A549 (cell line): ENCODE data around the gene LRG1. TPM values are rescaled to one million over a fixed set of nuclear protein-coding genes. Genes with fewer than 3 reads are reported as not detected.
A peak's percentile ranks its signal among the peaks of the same experiment; 100 is the strongest.

Source experiments
- ATAC-seq, 2 experiments: fragments of 200-7000 bp in 1 of 2; fragments of >200 bp in 1 of 2; cut with Nextera tagmentation in 1 of 2; cut with Tn5 transposase in 1 of 2; 3 replicates each; pipeline versions ENCODE4 v1.8.0 to v1.9.1; 2018 to 2020; ENCODE audit warnings: mild to moderate bottlenecking in 1 of 2, moderate library complexity in 1 of 2
- CTCF ChIA-PET: fragments of 300-600 bp; sonication (Branson Sonifier 250); formaldehyde crosslinking; extraction: SDS; loops from one replicate; lab custom pipeline; 2021; ENCODE audit warnings: antibody characterized with exemption, inconsistent platforms; lab: Yijun Ruan, JAX
- POLR2A ChIA-PET: fragments of 350-600 bp; formaldehyde crosslinking; extraction: SDS; loops from one replicate; lab custom pipeline; 2021; ENCODE audit warnings: antibody characterized with exemption, inconsistent platforms; lab: Yijun Ruan, JAX
- DNase-seq, 2 experiments: peaks; one replicate each; pipeline versions ENCODE4 v3.0.0 to v3.0.0-alpha.2; 2011 to 2016; ENCODE audit warnings: low read depth in 1 of 2, low spot score in 1 of 2
- FAIRE-seq: peaks from 2 replicates; lab custom pipeline; 2011; peaks lifted over from hg19 to GRCh38; lab: Jason Lieb, UNC
- H3K27ac ChIP-seq, 2 experiments: fragments of >200 bp; sonication (Bioruptor Twin); formaldehyde crosslinking; 3 replicates each; pipeline ENCODE4 v1.5.1; 2016 to 2017
- H3K4me1 ChIP-seq: fragments of >200 bp; sonication (Bioruptor Twin); formaldehyde crosslinking; 3 replicates; pipeline ENCODE4 v1.6.1; 2016
- H3K4me2 ChIP-seq: fragments of >200 bp; sonication (Bioruptor Twin); formaldehyde crosslinking; 3 replicates; pipeline ENCODE4 v1.6.1; 2016
- H3K4me3 ChIP-seq: fragments of >200 bp; sonication (Bioruptor Twin); formaldehyde crosslinking; 3 replicates; pipeline ENCODE4 v1.5.1; 2016
- H3K9me3 ChIP-seq: fragments of >200 bp; sonication (Bioruptor Twin); formaldehyde crosslinking; 3 replicates; pipeline ENCODE4 v1.6.1; 2016
- CBX2 ChIP-seq: fragments of 200-600 bp; sonication (generic); IDR thresholded peaks from 2 replicates; pipeline ENCODE4 v1.6.1; 2016; ENCODE audit warnings: low read depth, mild to moderate bottlenecking, borderline replicate concordance
- CEBPB ChIP-seq, 2 experiments: fragments of >200 bp in 1 of 2; sonication (Bioruptor Twin) in 1 of 2; formaldehyde crosslinking in 1 of 2; IDR thresholded peaks; 2 replicates each; pipeline ENCODE4 v1.6.1; 2012 to 2016
- CTCF ChIP-seq: fragments of >200 bp; sonication (Bioruptor Twin); formaldehyde crosslinking; IDR thresholded peaks from 3 replicates; pipeline ENCODE4 v1.5.1; 2016
- EHF ChIP-seq: fragments of 250-450 bp; sonication (Bioruptor Pico); IDR thresholded peaks from 2 replicates; pipeline ENCODE4 v1.5.0; 2020; ENCODE audit warnings: mild to moderate bottlenecking
- EHMT2 ChIP-seq: fragments of 200-600 bp; sonication (generic); IDR thresholded peaks from 2 replicates; pipeline ENCODE4 v1.6.1; 2016; ENCODE audit warnings: antibody characterized with exemption, low read depth, mild to moderate bottlenecking, moderate library complexity
- FOSL2 ChIP-seq, 2 experiments: fragments of 450-650 bp in 1 of 2; fragments of >200 bp in 1 of 2; sonication (Bioruptor Twin) in 1 of 2; formaldehyde crosslinking; IDR thresholded peaks; 2 replicates each; pipeline versions ENCODE4 v1.5.0 to v1.6.1; 2016 to 2020; ENCODE audit warnings: mild to moderate bottlenecking in 1 of 2, moderate library complexity in 1 of 2
- FOXS1 ChIP-seq: fragments of 250-450 bp; sonication (Bioruptor Pico); IDR thresholded peaks from 2 replicates; pipeline ENCODE4 v1.5.0; 2020; ENCODE audit warnings: mild to moderate bottlenecking, moderate library complexity
- HOXA7 ChIP-seq: fragments of 250-450 bp; sonication (Bioruptor Pico); IDR thresholded peaks from 2 replicates; pipeline ENCODE4 v1.5.0; 2020; ENCODE audit warnings: mild to moderate bottlenecking, moderate library complexity
- JUN ChIP-seq, 2 experiments: fragments of >200 bp; sonication (Bioruptor Twin); formaldehyde crosslinking; IDR thresholded peaks; 2 replicates in 1 of 2; 3 replicates in 1 of 2; pipeline ENCODE4 v1.6.1; 2016 to 2017
- KDM1A ChIP-seq: fragments of 200-600 bp; sonication (generic); IDR thresholded peaks from 2 replicates; pipeline ENCODE4 v1.6.1; 2016; ENCODE audit warnings: low read depth, mild to moderate bottlenecking
- NR3C1 ChIP-seq: fragments of >200 bp; sonication (Bioruptor Twin); formaldehyde crosslinking; IDR thresholded peaks from 3 replicates; pipeline ENCODE4 v1.6.1; 2017
- PBX3 ChIP-seq: IDR thresholded peaks from 2 replicates; pipeline ENCODE4 v1.6.1; 2012
- PHF8 ChIP-seq: fragments of 200-600 bp; sonication (generic); IDR thresholded peaks from 2 replicates; pipeline ENCODE4 v1.6.1; 2016; ENCODE audit warnings: low read depth, mild to moderate bottlenecking, antibody characterized with exemption, moderate library complexity, borderline replicate concordance
- POLR2AphosphoS2 ChIP-seq: conservative IDR thresholded peaks from 2 replicates; pipeline ENCODE4 v1.6.1; 2012; ENCODE audit warnings: low read length, improper control_type of control experiment, inconsistent platforms
- RAD21 ChIP-seq, 2 experiments: fragments of >200 bp in 1 of 2; sonication (Bioruptor Twin) in 1 of 2; formaldehyde crosslinking in 1 of 2; IDR thresholded peaks in 1 of 2; conservative IDR thresholded peaks in 1 of 2; 2 replicates in 1 of 2; 3 replicates in 1 of 2; pipeline ENCODE4 v1.6.1; 2012 to 2018; ENCODE audit warnings: inconsistent platforms in 1 of 2
- RARB ChIP-seq: fragments of 250-450 bp; sonication (Bioruptor Pico); IDR thresholded peaks from 2 replicates; pipeline ENCODE4 v1.8.0; 2021; ENCODE audit warnings: mild to moderate bottlenecking, moderate library complexity
- RFX5 ChIP-seq: fragments of 450-650 bp; IDR thresholded peaks from 2 replicates; pipeline ENCODE4 v1.7.1; 2014; ENCODE audit warnings: antibody characterized with exemption, mild to moderate bottlenecking, moderate library complexity
- WGBS: methylation state at CpG from one replicate; pipeline ENCODE4 v1.1.6; 2017; ENCODE audit errors: missing lambda C conversion rate; 5-methylcytosine and 5-hydroxymethylcytosine counted together
- polyA plus RNA-seq, 4 experiments: library from polyadenylated mRNA; depleted of rRNA in 3 of 4; stranded (reverse); fragments of >200 nt; fragmentation: RNase III in 1 of 4; extraction: RNeasy Plus Mini Kit Qiagen cat#74134 plus additional on column Dnase treatment in 1 of 4; gene quantifications; 2 replicates in 3 of 4; 3 replicates in 1 of 4; pipeline ENCODE4 v1.2.3, GENCODE V29; 2011 to 2017

Gene LRG1
- polyA plus RNA-seq, 2 of the 4 experiments (the other 2 are of a cell fraction) = 0.18 TPM; not detected in 1

- H3K9me3 ChIP-seq = no peaks in the 10 kb centered on the region
- POLR2A ChIA-PET = no interaction called here
- 51% methylated on average over 17 of the region's 53 CpGs for WGBS
- CTCF ChIA-PET = interaction anchor here (0.6 to 3.3 kb wide), 26 partner anchors 7 to 504 kb away, joined by 3 to 51 read pairs (median 4); partner anchors contain the start of genes LRG1 and PLIN5
- no peak overlapping the region for H3K4me2 ChIP-seq
- TF ChIP-seq CTCF (peak; percentile 46; the same call in 2 of the 3 replicates), RAD21 (conservative IDR thresholded peaks at IDR 0.05 in 1 of 2, IDR thresholded peaks at IDR 0.05 in 1 of 2) (peak in 1 of 2 experiments; percentile 30; a peak in 3 of 5 replicates), FOSL2 (IDR thresholded peaks at IDR 0.05) (no peak), FOSL2 (CRISPR knock-in tag; IDR thresholded peaks at IDR 0.05) (no peak)
- TF ChIP-seq, all 56 proteins: peak for 2
- H3K27ac ChIP-seq = no peak overlapping the region
- FAIRE-seq = no peak
- ATAC-seq = peak; percentile 27 to 49; a peak in 4 of 6 replicates
- DNase-seq = peak; percentile 40 to 57
- no peak overlapping the region for H3K4me3 ChIP-seq
- H3K4me1 ChIP-seq = peaks cover 5% of the 10 kb centered on the region; the same call in 1 of the 3 replicates
Observed at GRCh38 chr19:4523306-4524110, 16.3 kb downstream of the LRG1 start.

- TF ChIP-seq EHF (CRISPR knock-in tag) = no peak
- no peak for TF ChIP-seq JUN (IDR thresholded peaks at IDR 0.05)
- no peak for TF ChIP-seq PBX3
- TF ChIP-seq NR3C1 = no peak
- no peak for TF ChIP-seq PHF8
- no peak for TF ChIP-seq POLR2AphosphoS2
- TF ChIP-seq KDM1A = no peak
- TF ChIP-seq, all 56 proteins: peak for 0
- DNase-seq (no peak), FAIRE-seq (no peak), ATAC-seq (no peak)
- ChIA-PET CTCF (interaction anchor here (0.6 to 3.3 kb wide), 14 partner anchors 9 to 855 kb away, joined by 3 to 51 read pairs (median 5); partner anchors contain the start of gene PLIN5), POLR2A (no interaction called here)
- H3K4me3 ChIP-seq = no peak overlapping the region
- no peak overlapping the region for H3K4me2 ChIP-seq
- H3K27ac ChIP-seq = no peak overlapping the region
- H3K9me3 ChIP-seq = no peaks in the 10 kb centered on the region
- WGBS = 88% methylated on average over 14 of the region's 15 CpGs
- H3K4me1 ChIP-seq = peaks cover 5% of the 10 kb centered on the region; the same call in 1 of the 3 replicates
Observed at GRCh38 chr19:4522291-4523002, 17.4 kb downstream of the LRG1 start.

GRCh38 chr19:4521888-4522242, 18.0 kb downstream of the LRG1 start:
- 72% methylated on average over 5 of the region's 5 CpGs for WGBS
- peaks cover 10% of the 10 kb centered on the region for H3K4me1 ChIP-seq
- no peak for TF ChIP-seq EHMT2
- TF ChIP-seq PHF8 = no peak
- TF ChIP-seq FOXS1 (CRISPR knock-in tag) = no peak
- no peak for TF ChIP-seq KDM1A
- no peak for TF ChIP-seq CEBPB (IDR thresholded peaks at IDR 0.05)
- no peak for TF ChIP-seq CBX2
- TF ChIP-seq RARB (CRISPR knock-in tag) = no peak
- TF ChIP-seq RFX5 = no peak
- no peak for TF ChIP-seq RAD21 (conservative IDR thresholded peaks at IDR 0.05 in 1 of 2, IDR thresholded peaks at IDR 0.05 in 1 of 2)
- no peak for TF ChIP-seq HOXA7
- no peak for FAIRE-seq
- no peaks in the 10 kb centered on the region for H3K9me3 ChIP-seq
- H3K4me2 ChIP-seq = no peak overlapping the region
- POLR2A ChIA-PET = interaction anchor here (1.6 kb wide), 1 partner anchor 13 kb away, joined by 4 read pairs; the partner anchor contains the start of gene PLIN5
- no peak for ATAC-seq
- DNase-seq = no peak
- H3K4me3 ChIP-seq = no peak overlapping the region
- CTCF ChIA-PET = interaction anchor here (0.6 to 2.1 kb wide), 3 partner anchors 13 to 856 kb away, joined by 3 to 6 read pairs (median 3); partner anchors contain the start of gene PLIN5
- H3K27ac ChIP-seq = peak overlapping the region in 1 of 2 experiments; percentile 30; a peak in 1 of 6 replicates
